GM23338 (cell line): ENCODE measurements around the gene FOXP4. TPM values are rescaled to one million over a fixed set of nuclear protein-coding genes. Genes with fewer than 3 reads are reported as not detected.
A peak's percentile ranks its signal among the peaks of the same experiment; 100 is the strongest.

Experiments
- ATAC-seq: fragments of 200-7000 bp; cut with Tn5 transposase; 3 replicates; pipeline ENCODE4 v1.9.1; 2020
- DNase-seq: peaks from one replicate; pipeline ENCODE4 v3.0.0-alpha.2; 2015; ENCODE audit warnings: low spot score
- H2AFZ ChIP-seq: fragments of 200-600 bp; sonication (generic); 2 replicates; pipeline ENCODE4 v1.8.0; 2016; ENCODE audit warnings: antibody characterized with exemption, mild to moderate bottlenecking, moderate library complexity
- H3F3A ChIP-seq: fragments of 200-600 bp; sonication (generic); replicated peaks from 2 replicates; pipeline ENCODE4 v1.8.0; 2017; ENCODE audit warnings: antibody characterized with exemption, mixed run types, low read depth
- H3K27ac ChIP-seq: fragments of 200-600 bp; sonication (generic); 2 replicates; pipeline ENCODE4 v1.6.1; 2016; ENCODE audit warnings: low read depth
- H3K27me3 ChIP-seq: fragments of 200-600 bp; sonication (generic); 2 replicates; pipeline ENCODE4 v1.8.0; 2016; ENCODE audit warnings: mild to moderate bottlenecking, mixed run types, moderate library complexity; ENCODE audit not compliant: insufficient read depth
- H3K36me3 ChIP-seq: fragments of 200-600 bp; sonication (generic); 2 replicates; pipeline ENCODE4 v1.8.0; 2016; ENCODE audit warnings: mild to moderate bottlenecking; ENCODE audit not compliant: insufficient read depth
- H3K4me1 ChIP-seq: fragments of 200-600 bp; sonication (generic); 2 replicates; pipeline ENCODE4 v1.8.0; 2016; ENCODE audit warnings: mild to moderate bottlenecking, moderate library complexity; ENCODE audit not compliant: insufficient read depth
- H3K4me2 ChIP-seq: fragments of 200-600 bp; sonication (generic); 2 replicates; pipeline ENCODE4 v1.7.1; 2017; ENCODE audit warnings: mixed run types
- H3K4me3 ChIP-seq: fragments of 200-600 bp; sonication (generic); 2 replicates; pipeline ENCODE4 v1.6.1; 2016; ENCODE audit warnings: mixed run types
- H3K79me2 ChIP-seq: fragments of 200-600 bp; sonication (generic); replicated peaks from 2 replicates; pipeline ENCODE4 v1.8.0; 2017; ENCODE audit warnings: mild to moderate bottlenecking; ENCODE audit not compliant: insufficient read depth
- H3K9me2 ChIP-seq: fragments of 200-600 bp; sonication (generic); 2 replicates; pipeline ENCODE4 v1.8.0; 2017; ENCODE audit not compliant: insufficient read depth
- H4K20me1 ChIP-seq: fragments of 200-600 bp; sonication (generic); replicated peaks from 2 replicates; pipeline ENCODE4 v1.8.0; 2017; ENCODE audit warnings: mild to moderate bottlenecking; ENCODE audit not compliant: insufficient read depth
- H3K27ac Mint-ChIP-seq: 2 replicates; pipeline ENCODE4 v1.8.0; 2020; ENCODE audit warnings: inconsistent platforms, mild to moderate bottlenecking, moderate library complexity, mixed read lengths
- H3K27me3 Mint-ChIP-seq: 3 replicates; pipeline ENCODE4 v1.8.0; 2022; ENCODE audit warnings: low read depth, mild to moderate bottlenecking, moderate library complexity, mixed read lengths, inconsistent platforms; ENCODE audit not compliant: insufficient read depth, poor library complexity
- H3K36me3 Mint-ChIP-seq: 3 replicates; pipeline ENCODE4 v1.8.0; 2021; ENCODE audit warnings: low read depth, mild to moderate bottlenecking, inconsistent platforms, moderate library complexity, mixed read lengths
- H3K4me1 Mint-ChIP-seq: 3 replicates; pipeline ENCODE4 v1.8.0; 2020; ENCODE audit warnings: mild to moderate bottlenecking, inconsistent platforms, mixed read lengths
- H3K4me3 Mint-ChIP-seq: 3 replicates; pipeline ENCODE4 v1.8.0; 2021; ENCODE audit warnings: moderate library complexity, mild to moderate bottlenecking, inconsistent platforms, mixed read lengths
- H3K9me3 Mint-ChIP-seq: 3 replicates; pipeline ENCODE4 v1.8.0; 2020; ENCODE audit warnings: moderate library complexity, mild to moderate bottlenecking, inconsistent platforms, mixed read lengths
- CREB1 ChIP-seq: fragments of 250-450 bp; sonication (Bioruptor Pico); IDR thresholded peaks from 2 replicates; pipeline ENCODE4 v1.5.0; 2020; ENCODE audit warnings: low read depth, mild to moderate bottlenecking, moderate library complexity
- EZH2 ChIP-seq: fragments of 200-600 bp; sonication (generic); IDR thresholded peaks from one replicate; pipeline ENCODE4 v1.8.0; 2017; ENCODE audit warnings: antibody characterized with exemption, mild to moderate bottlenecking, low read depth; ENCODE audit not compliant: unreplicated experiment
- JUNB ChIP-seq: IDR thresholded peaks from one replicate; pipeline ENCODE4 v1.6.1; 2016; ENCODE audit warnings: antibody characterized with exemption; ENCODE audit not compliant: unreplicated experiment
- NANOG ChIP-seq: IDR thresholded peaks from 2 replicates; pipeline ENCODE4 v1.6.1; 2016; ENCODE audit warnings: antibody characterized with exemption, borderline replicate concordance
- POLR2AphosphoS5 ChIP-seq: IDR thresholded peaks from 2 replicates; pipeline ENCODE4 v1.6.1; 2016; ENCODE audit warnings: antibody characterized with exemption, low read depth
- STAT1 ChIP-seq: IDR thresholded peaks from one replicate; pipeline ENCODE4 v1.6.1; 2016; ENCODE audit warnings: antibody characterized with exemption; ENCODE audit not compliant: unreplicated experiment
- ZNF462 ChIP-seq: fragments of 250-450 bp; sonication (Bioruptor Pico); IDR thresholded peaks from 2 replicates; pipeline ENCODE4 v1.5.0; 2020; ENCODE audit warnings: mild to moderate bottlenecking, moderate library complexity
- polyA plus RNA-seq: library from polyadenylated mRNA; unstranded; fragments of >200 nt; fragmentation: Nextera tagmentation; extraction: Ambion mirVana; gene quantifications from 2 replicates; pipeline ENCODE4 v1.2.1, GENCODE V29; 2016
- total RNA-seq: library from RNA; depleted of rRNA; stranded (reverse); fragments of >200 nt; shearing (Covaris generic); gene quantifications from 2 replicates; pipeline ENCODE4 v1.2.3, GENCODE V29; 2014
- TF ChIP-seq, protein P1 (sequence below): IDR thresholded peaks from 2 replicates; pipeline ENCODE4 v1.6.1; 2016; ENCODE audit warnings: antibody characterized with exemption

Gene FOXP4
- total and polyA plus RNA-seq, 2 experiments from 2014 or later, result 5.1 to 13.5 TPM

DNA sequence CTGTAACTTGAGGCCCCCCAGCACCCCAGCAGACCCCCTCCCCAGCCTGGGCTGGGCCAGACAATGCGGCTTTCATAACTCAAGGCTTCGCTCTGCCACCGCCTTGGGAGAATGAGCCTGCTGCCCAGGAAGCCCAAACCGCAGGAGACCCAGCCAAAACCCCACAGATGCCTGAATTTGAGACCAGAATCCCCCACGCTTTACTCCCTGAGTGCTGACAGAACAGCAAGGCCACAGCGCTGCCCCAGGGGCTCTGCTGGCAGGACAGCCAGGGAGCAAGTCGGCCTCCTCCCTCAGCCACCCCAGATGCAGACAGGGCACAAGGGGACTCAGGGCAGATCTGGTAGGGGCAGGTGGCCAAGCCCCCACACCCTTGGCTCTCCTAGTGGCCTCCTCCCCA, 94.2 kb downstream of the FOXP4 start:
- H2AFZ ChIP-seq, result no peak overlapping the region
- H3K36me3 Mint-ChIP-seq, result peaks cover 21% of the 10 kb centered on the region
- peak overlapping the region; percentile 10; the same call in 1 of the 2 replicates for H3K27ac Mint-ChIP-seq
- no peaks in the 10 kb centered on the region for H3K9me2 ChIP-seq
- peaks cover 74% of the 10 kb centered on the region for H3K27me3 ChIP-seq
- H3K79me2 ChIP-seq, result peaks cover 9% of the 10 kb centered on the region; the same call in 1 of the 2 replicates
- H3K4me2 ChIP-seq, result peak overlapping the region; percentile 100
- DNase-seq, result no peak
- peaks cover 51% of the 10 kb centered on the region for H3K4me1 ChIP-seq
- H3F3A ChIP-seq, result 0 out of 2 replicates have a peak, but pooled peaks cover 7% of the 10 kb centered on the region
- H3K27me3 Mint-ChIP-seq, result peaks cover 54% of the 10 kb centered on the region
- ATAC-seq, result no peak
- peaks cover 65% of the 10 kb centered on the region for H3K4me1 Mint-ChIP-seq
- TF ChIP-seq POLR2AphosphoS5, result no peak
- H3K4me3 Mint-ChIP-seq, result peak overlapping the region; percentile 89
- peaks cover 1% of the 10 kb centered on the region; the same call in 1 of the 2 replicates for H4K20me1 ChIP-seq
- H3K27ac ChIP-seq, result no peak overlapping the region
- H3K9me3 Mint-ChIP-seq, result no peaks in the 10 kb centered on the region; the same call in 2 of the 3 replicates
- peak overlapping the region; percentile 87 for H3K4me3 ChIP-seq
- no peaks in the 10 kb centered on the region for H3K36me3 ChIP-seq

DNA sequence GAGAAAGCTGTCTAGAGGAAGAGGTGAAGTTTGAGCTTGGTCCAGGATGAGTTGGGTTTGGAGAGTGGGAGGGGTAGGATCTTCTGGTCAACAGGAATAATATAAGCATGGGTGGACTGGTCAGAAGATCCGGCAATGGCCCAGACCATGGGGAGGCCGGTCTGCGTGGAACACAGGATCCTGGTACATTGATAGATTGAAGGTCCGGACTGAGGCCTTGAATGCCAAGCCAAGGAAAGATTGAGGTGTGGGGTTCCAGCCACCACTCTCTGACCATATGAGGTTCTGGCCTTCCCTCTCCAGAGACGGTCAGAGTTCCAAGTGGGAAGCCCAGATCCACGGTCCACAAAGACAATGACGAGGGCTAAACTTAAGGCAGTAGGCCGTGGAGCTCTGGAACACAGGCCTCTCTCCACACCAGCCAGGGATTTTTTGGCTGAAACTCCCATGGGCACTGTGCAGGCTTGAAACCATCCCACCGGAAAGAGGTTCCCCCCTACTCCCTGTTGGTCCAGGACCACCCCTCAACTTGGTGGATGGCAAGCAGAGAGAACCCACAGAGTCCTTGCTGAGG, 95.3 kb downstream of the FOXP4 start:
- Histone ChIP-seq H4K20me1 (peaks cover 6% of the 10 kb centered on the region; the same call in 1 of the 2 replicates), H3K9me2 (no peaks in the 10 kb centered on the region), H2AFZ (no peak overlapping the region), H3K4me2 (no peak overlapping the region), H3K4me1 (peaks cover 51% of the 10 kb centered on the region), H3K36me3 (no peaks in the 10 kb centered on the region), H3K27me3 (peaks cover 63% of the 10 kb centered on the region), H3K79me2 (peaks cover 9% of the 10 kb centered on the region; the same call in 1 of the 2 replicates), H3F3A (0 out of 2 replicates have a peak, but pooled peaks cover 1% of the 10 kb centered on the region), H3K4me3 (no peak overlapping the region), H3K27ac (no peak overlapping the region)
- Mint-ChIP-seq H3K27ac (no peak overlapping the region), H3K9me3 (no peaks in the 10 kb centered on the region; the same call in 2 of the 3 replicates), H3K4me1 (peaks cover 63% of the 10 kb centered on the region), H3K36me3 (peaks cover 25% of the 10 kb centered on the region), H3K4me3 (no peak overlapping the region; the same call in 2 of the 3 replicates), H3K27me3 (peaks cover 43% of the 10 kb centered on the region)
- TF ChIP-seq, protein P1, sequence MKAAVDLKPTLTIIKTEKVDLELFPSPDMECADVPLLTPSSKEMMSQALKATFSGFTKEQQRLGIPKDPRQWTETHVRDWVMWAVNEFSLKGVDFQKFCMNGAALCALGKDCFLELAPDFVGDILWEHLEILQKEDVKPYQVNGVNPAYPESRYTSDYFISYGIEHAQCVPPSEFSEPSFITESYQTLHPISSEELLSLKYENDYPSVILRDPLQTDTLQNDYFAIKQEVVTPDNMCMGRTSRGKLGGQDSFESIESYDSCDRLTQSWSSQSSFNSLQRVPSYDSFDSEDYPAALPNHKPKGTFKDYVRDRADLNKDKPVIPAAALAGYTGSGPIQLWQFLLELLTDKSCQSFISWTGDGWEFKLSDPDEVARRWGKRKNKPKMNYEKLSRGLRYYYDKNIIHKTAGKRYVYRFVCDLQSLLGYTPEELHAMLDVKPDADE, result no peak
- TF ChIP-seq STAT1, result no peak
- no peak for TF ChIP-seq NANOG
- no peak for TF ChIP-seq JUNB
- no peak for TF ChIP-seq ZNF462 (CRISPR knock-in tag)
- TF ChIP-seq CREB1, result no peak
- no peak for TF ChIP-seq EZH2
- DNase-seq, result no peak
- ATAC-seq, result no peak
